Ureter (tissue), 1 donor: ENCODE results near the gene SNAPC2. TPM values are rescaled to one million over a fixed set of nuclear protein-coding genes. Genes with fewer than 3 reads are reported as not detected.
A peak's percentile ranks its signal among the peaks of the same experiment; 100 is the strongest.
"Not testable (repeated sequence)": the region's sequence is repeated elsewhere in the genome, so short reads cannot be mapped to it uniquely, and the experiment has no call there.

Experiments
- DNase-seq: peaks from one replicate; pipeline ENCODE4 v3.0.0-alpha.2; 2020; ENCODE audit warnings: low spot score
- total RNA-seq: library from RNA; stranded (reverse); gene quantifications from one replicate; pipeline ENCODE4 v1.2.4, GENCODE V29; 2023
- donor health status: DM: yes; HTN: yes; CAD: no.

SNAPC2 gene
- total RNA-seq, 1 donor from 2014 or later: 21.0 TPM

GRCh38 chr19:7909471-7910067 lies 10.6 kb upstream of the SNAPC2 start:
- no peak for DNase-seq

DNA sequence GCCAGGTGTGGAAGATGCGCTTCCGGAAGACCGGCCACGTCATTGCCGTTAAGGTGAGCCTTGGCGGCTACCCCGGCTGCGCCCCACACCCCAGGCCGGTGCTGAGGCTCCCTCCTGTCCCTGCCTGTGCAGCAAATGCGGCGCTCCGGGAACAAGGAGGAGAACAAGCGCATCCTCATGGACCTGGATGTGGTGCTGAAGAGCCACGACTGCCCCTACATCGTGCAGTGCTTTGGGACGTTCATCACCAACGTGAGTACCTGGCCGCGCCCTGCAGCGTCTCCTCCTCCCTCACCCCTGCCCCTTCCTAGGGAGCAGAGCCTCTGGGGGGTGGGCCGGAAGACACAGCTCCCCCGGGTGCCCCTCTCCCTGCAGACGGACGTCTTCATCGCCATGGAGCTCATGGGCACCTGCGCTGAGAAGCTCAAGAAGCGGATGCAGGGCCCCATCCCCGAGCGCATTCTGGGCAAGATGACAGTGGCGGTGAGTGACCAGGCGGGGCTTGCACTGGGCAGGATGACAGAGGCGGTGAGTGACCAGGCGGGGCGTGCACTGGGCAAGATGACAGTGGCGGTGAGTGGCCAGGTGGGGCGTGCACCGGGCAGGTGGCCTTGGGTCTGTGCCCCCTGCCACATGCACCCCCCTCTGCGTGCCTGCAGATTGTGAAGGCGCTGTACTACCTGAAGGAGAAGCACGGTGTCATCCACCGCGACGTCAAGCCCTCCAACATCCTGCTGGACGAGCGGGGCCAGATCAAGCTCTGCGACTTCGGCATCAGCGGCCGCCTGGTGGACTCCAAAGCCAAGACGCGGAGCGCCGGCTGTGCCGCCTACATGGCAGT lies 9.6 kb upstream of the SNAPC2 start:
- DNase-seq: no peak

DNA sequence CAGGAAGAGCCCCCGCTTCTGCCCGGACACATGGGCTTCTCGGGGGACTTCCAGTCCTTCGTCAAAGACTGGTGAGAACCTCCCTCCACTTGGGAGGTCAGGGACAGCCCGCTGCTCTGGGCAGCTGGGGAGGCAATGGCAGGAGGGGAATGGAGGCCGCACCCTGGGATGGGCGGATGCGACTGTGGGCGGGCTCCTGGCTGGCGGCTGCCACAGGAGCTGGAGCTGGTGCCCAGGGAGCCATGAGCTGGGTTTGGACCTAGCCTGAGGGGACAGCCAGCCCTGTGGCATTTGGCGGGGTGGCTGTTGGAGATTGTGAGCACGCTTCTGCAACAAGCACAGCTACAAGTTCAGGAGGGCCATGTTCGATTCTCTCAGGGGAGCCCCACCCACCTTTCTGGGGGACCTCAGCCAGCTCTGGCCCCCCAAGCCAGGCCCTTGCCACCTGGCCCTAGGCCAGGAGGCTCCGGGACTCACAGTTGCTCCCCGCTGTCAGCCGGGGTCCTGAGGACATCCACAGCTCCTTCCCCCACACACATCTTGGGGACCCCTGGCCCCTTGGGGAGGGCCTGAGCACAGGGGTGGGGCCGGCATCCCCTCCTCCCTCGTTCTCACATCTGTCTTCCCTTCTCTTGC lies 8.5 kb upstream of the SNAPC2 start:
- DNase-seq: no peak

GRCh38 chr19:7912144-7912696 lies 7.9 kb upstream of the SNAPC2 start:
- no peak for DNase-seq

DNA sequence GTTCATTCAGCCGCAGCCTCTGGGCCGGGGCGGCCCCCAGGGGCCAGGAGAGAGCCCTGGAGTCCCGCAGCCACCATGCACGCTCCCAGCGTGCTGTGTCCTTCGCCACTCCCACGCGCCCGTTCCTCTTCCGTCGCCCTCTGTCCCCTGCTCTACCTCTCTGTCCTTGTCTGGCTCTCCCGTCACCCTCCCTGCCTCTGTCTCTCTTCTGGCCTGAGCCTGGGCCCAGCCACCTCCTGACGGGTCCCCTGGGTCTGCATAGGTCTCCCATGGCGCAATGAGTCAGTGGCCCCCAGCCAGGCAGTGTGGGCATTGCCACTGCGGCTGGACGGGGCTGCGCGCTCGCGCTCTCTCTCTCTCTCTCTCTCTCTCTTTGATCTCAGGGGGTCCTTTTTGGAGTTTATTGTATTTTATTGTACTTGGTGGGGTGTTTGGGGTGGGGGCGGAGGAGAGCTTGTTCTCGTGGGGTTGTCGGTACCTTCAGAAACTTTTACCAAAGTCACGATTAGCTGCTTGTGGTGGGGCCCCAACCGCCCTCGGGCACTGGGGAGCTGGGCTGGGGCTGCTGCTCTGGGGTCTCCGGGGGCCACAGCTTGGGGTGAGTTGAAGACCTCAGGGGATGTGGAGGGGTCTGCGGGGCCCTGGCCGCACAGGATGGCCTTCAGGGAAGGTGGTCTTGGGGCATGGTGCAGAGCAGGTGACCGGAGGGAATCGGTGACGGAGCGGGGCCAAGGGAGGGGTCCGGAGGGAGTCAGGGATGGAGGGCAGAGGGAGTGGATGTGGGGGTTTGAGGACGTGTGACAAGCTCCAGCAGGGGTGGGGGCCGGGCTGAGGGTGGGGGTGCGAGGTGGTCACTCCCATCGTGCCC lies 7.2 kb upstream of the SNAPC2 start:
- no peak for DNase-seq

- no peak for DNase-seq
These were observed 6.5 kb upstream of the SNAPC2 start for GRCh38 chr19:7913652-7914051.

- DNase-seq: no peak
These were observed 6.0 kb upstream of the SNAPC2 start for GRCh38 chr19:7914099-7914498.

GRCh38 chr19:7914598-7915045 lies 5.5 kb upstream of the SNAPC2 start, which contains the start of gene TGFBR3L:
TSS of gene TGFBR3L (plus strand) at chr19:7914830.
- no peak for DNase-seq

GRCh38 chr19:7915250-7916102 lies 4.7 kb upstream of the SNAPC2 start:
- no peak for DNase-seq

GRCh38 chr19:7916103-7916954 lies 3.8 kb upstream of the SNAPC2 start:
- DNase-seq: no peak

DNA sequence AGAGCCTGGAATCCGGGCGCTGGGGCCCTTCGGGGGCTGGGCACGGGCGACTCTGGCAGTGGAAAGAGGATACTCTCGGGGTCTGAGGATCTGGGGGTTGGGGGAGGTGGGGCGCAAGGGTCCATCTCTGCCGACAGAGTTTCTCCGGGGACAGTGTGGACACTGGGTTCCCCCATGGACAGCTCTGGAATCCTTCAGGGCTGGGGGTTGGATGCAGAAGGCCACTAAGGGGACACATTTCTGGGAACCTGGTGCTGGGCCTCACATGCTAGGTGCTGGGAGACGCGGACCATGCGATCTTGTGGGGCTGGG lies 3.2 kb upstream of the SNAPC2 start:
- no peak for DNase-seq

DNA sequence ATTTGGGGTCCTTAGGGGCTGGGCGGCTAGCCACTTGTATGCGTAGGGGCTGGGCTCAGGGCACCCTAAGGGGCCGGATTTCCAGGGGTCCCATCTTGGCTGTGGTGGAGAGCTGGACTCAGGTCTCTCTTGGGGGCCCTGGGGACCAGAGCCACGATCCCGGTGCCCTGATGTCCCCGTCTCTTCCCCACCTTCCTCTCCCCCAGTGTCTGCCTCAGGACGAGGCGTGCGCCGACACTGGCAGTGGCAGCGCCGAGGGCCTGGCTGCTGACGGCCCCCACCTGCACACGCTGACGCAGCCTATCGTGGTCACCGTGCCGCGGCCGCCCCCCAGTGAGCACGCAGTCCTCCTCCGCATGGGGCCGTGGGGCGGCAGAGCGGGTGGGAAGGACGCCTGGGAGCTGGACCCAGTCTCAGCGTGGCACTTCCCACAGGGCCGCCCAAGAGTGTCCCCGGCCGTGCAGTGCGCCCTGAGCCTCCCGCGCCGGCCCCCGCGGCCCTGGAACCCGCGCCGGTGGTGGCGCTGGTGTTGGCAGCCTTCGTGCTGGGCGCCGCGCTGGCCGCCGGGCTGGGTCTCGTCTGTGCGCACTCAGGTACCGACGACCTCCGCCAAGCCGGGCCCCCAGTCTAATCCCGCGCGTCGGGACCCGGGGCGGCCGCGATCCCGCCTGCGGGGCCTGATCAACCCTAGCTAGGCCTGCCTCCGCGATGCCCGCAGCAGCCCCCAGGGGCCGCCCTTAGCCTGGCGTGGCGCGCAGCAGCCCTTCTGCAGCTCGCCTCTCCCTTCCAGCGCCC lies 2.7 kb upstream of the SNAPC2 start:
- DNase-seq: no peak

DNA sequence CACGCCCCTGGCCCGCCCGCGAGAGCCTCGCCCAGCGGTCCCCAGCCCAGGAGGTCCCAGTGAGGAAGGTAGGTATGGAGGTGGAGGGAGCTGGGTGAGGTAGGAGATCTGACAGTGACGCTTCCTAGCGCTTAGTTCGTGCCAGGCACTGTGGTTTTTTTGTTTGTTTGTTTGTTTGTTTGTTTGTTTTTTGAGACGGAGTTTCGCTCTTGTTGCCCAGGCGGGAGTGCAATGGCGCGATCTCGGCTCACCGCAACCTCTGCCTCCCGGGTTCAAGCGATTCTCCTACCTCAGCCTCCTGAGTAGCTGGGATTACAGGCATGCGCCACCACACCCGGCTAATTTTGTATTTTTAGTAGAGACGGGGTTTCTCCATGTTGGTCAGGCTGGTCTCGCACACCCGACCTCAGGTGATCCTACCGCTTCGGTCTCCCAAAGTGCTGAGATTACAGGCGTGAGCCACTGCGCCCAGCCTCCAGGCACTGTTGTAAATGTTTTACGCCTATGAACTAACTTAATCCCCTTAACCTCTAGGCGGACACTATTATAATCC lies 2.0 kb upstream of the SNAPC2 start:
- DNase-seq: not testable (repeated sequence)

GRCh38 chr19:7918615-7919421 lies 1.3 kb upstream of the SNAPC2 start:
- DNase-seq: peak; percentile 57

DNA sequence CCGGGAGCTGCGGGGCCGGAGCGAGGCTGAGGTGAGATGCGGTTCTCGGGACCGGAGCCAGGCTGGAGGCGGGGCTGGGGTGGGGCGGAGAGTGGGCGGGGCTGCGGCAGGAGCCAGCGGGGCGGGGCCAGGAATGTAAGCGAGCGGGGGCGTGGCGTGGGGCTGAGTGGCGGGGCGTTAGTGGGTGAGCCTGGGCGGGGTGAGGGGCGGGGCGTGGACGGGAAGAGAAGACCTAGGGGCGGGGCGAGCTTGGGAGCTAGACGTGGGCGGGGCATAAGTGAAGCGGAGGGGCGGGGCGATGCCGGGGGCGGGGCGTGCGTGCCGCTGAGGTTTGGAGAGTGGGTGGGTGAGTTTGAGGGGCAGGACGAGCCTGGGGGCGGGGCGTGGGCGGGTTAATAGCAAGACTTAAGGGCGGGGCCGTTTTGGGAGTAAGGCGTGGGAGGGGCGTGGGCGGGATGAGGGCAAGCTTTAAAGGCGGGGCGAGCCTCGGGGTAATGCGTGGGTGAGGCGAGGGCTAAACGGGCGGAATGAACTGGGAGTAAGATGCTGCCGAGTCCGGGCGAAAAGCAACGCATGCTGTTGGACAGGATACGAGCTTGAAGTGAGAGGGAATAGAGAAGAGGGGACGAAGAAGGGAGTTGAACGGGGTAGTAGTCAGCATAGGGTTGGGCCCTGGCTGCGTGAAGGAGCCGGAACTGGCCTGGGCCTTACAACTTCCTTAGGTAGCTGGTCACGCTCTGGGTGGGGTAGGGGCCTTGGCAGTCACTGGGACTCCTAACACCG lies 572 bp downstream of the SNAPC2 start:
- peak; percentile 100 for DNase-seq

DNA sequence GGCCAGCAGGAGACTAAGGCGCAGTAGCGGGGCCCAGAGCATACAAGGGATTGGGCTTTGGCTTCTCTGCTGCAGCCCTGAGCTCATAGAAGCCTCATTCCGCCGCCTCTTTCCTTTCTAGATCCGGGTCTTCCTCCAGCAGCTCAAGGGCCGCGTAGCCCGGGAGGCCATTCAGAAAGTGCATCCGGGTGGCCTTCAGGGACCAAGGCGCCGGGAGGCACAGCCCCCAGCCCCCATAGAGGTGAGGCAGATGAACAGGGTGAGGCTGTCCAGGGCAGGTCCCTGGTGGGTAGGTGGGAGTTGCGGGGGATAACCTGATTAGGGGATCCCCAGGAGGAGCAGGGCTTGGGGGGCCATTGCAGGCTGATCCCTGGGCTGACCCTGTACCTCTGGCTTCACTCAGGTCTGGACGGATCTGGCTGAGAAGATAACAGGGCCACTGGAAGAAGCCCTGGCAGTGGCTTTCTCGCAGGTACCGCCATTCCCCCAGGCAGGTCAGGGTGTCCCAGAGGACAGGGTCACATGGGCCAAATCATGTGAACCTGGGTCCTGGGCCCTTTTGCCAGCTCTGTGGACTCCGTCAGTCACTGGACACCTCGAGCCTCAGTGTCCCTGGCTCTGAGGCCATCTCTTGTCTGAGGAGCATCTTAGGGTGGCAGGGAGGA lies 1.3 kb downstream of the SNAPC2 start:
- peak; percentile 53 for DNase-seq
